GM18861 (cell line): Measurements from ENCODE around the gene CABP1.
"Not testable (repeated sequence)": the region's sequence is repeated elsewhere in the genome, so short reads cannot be mapped to it uniquely, and the experiment has no call there.

Experiments
- ATAC-seq: cut with Tn5 transposase; IDR thresholded peaks from one replicate; pipeline ENCODE4 v1.9.1; 2021; ENCODE audit not compliant: unreplicated experiment

Gene CABP1

DNA sequence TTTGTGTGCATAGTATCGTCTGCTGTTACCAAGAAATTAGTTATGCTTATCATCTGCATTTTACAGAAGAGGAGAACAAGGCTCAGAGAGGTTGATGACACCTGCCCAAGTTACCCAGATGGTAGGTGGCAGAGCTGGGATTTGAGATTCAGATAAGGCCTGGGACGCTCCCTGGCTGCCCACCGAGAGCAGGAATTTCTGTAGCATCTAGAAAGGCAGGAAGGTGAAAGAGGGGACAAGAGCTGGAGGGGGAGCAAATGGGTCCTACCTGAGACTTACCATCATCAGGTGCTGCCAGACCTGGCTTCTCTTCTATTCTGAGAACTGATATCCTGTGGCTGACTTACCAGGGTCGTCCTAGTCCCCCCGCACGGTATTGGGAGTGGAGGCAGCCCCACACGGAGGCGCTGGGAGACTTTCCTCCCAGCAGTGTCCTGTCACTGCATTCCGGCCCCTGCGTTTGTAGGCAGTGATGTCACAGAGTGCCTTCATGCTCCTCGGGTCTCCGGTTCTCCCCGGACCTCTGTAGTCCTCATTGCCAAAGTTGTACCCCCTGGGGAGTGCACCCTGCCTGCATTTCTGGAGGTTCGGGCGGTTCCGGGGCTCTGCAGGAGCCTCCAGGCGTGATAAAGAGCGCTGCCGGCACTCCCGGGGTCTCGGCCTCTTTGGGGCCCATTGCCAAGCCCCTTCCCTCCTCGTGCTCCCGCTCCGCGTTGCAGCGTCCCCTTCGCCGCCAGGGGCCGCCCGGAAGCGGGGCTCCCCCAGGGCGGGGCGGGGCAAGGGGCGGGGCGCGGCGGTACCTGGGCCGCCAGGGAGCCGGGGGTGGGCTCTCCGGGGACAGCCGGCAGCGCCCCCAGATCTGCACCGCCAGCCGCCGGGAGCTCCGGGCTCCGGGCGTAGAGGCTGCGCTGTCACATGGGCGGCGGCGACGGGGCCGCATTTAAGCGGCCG is at the start of gene CABP1:
Gene CABP1, plus strand, starts transcription at position 856 of the 951 bp plus-strand sequence. Its CDS starts 60 bp downstream, at position 916.
- peak; percentile 47 for ATAC-seq

- ATAC-seq, result no peak
Observed at GRCh38 chr12:120590741-120591407, 49.6 kb upstream of the CABP1 start.

- no peak for ATAC-seq
Observed at GRCh38 chr12:120592121-120593049, 48.0 kb upstream of the CABP1 start.

DNA sequence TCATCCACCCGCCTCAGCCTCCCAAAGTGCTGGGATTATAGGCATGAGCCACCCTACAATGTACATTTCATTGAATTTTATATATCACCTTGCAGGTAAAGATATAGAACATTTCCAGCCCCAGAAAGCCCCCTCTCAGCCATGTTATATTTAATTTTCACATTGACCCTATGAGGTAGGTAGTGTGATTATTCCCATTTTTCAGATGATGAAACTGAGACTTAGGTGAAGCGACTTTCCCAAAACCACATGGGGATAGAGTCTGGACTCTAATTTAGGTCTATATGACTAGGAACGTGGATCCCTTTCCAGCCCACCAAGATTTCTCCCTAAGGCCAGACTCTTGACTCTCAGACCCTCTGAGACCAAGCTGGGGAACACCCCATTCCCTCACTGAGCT is 43.5 kb upstream of the CABP1 start:
- ATAC-seq, result no peak

GRCh38 chr12:120597861-120598260 is 42.6 kb upstream of the CABP1 start:
- ATAC-seq, result no peak

- no peak for ATAC-seq
Observed at GRCh38 chr12:120598674-120599463, 41.6 kb upstream of the CABP1 start.

GRCh38 chr12:120599672-120600552 is 40.5 kb upstream of the CABP1 start:
- no peak for ATAC-seq

DNA sequence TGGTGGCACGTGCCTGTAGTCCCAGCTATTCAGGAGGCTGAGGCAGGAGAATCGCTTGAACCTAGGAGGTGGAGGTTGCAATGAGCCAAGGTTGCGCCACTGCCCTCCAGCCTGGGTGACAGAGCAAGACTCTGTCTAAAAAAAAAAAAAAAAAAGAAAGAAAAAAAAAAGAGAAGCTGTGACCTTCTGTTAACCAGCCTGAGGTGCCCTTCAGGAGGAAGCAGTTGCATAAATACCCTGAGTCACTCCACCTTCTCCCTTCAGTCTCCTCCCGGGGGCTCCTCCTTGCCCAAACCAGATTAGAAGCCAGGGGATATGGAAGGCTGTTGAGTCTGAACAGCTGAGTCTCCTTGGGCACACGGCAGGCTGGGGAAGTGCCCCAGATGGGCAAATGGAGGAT is 38.0 kb upstream of the CABP1 start:
- not testable (repeated sequence) for ATAC-seq

- ATAC-seq, result no peak
Observed at GRCh38 chr12:120610560-120610959, 29.9 kb upstream of the CABP1 start.

- not testable (repeated sequence) for ATAC-seq
Observed at GRCh38 chr12:120611534-120611933, 28.9 kb upstream of the CABP1 start.

- no peak for ATAC-seq
Observed at GRCh38 chr12:120614848-120615247, 25.6 kb upstream of the CABP1 start.

- ATAC-seq, result not testable (repeated sequence)
Observed at GRCh38 chr12:120617193-120617592, 23.2 kb upstream of the CABP1 start.

DNA sequence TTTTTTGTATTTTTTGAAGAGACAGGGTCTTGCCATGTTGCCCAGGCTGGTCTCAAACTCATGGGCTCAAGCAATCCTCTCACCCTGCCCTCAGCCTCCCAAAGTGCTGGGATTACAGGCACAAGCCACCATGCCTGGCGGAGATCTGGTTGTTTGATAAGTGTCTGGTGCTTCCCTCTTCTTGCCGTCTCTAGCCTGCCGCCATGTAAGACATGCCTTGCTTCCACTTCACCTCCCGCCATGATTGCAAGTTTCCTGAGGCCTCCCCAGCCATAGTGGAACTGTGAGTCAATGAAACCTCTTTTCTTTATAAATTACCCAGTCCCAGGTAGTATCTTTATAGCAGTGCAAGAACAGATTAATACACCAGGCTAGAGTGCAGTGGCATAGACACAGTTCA is 22.7 kb upstream of the CABP1 start:
- not testable (repeated sequence) for ATAC-seq

DNA sequence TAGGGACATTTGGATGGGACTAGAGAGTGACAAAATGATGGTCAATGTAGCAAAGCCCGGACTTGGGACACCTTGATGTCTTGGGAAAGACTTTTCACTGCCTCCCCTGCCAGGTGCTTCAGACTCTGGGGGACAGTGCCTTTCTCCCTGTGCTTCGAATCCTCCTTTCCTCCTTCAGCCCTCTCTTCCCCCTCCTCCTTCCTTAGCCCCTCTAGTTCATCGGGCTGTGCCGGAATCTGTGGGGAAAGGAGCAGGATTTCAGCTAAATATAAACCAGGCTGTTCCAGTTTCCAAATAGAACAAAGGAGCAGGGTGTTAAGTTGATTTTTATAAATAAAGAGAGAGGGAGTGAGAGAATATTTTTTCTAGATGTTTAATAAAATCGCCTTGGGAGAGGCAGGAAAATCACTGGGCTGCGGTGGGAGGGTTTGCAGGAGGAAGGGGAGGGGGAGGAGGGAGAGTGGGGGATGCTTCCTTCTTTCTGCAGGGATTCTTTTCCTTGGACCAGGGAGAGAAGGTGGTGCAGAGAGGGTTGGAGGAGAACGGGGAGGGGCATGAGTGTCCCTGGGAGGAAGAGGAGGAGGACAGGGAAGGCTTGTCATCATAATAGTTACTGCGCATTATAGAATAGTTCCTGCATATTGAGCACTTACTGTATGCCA is 21.3 kb upstream of the CABP1 start:
- no peak for ATAC-seq

DNA sequence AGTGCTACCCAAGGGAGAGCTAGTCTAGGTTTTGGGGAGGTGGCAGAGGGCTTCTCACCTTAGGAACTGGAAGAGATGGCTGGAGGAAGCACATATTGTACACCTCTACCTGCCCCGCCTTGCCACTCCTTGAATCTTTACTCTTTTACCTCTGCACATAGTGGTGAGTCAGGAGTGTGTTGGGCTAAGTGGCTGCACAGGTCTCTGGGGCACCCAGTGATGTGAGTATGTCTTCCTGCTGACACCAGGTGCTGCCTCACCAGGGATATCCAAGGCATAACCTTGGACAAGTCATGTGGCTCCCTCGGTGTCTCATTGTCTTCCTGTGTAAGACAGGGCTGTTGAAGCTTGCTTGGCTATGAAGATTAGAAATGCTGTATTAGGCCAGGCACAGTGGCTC is 19.8 kb upstream of the CABP1 start:
- ATAC-seq, result no peak

GRCh38 chr12:120625557-120626419 is 14.6 kb upstream of the CABP1 start:
- no peak for ATAC-seq

GRCh38 chr12:120628919-120629318 is 11.5 kb upstream of the CABP1 start:
- no peak for ATAC-seq
